Measurements from ENCODE around the gene ZNF57.

Gene ZNF57

DNA sequence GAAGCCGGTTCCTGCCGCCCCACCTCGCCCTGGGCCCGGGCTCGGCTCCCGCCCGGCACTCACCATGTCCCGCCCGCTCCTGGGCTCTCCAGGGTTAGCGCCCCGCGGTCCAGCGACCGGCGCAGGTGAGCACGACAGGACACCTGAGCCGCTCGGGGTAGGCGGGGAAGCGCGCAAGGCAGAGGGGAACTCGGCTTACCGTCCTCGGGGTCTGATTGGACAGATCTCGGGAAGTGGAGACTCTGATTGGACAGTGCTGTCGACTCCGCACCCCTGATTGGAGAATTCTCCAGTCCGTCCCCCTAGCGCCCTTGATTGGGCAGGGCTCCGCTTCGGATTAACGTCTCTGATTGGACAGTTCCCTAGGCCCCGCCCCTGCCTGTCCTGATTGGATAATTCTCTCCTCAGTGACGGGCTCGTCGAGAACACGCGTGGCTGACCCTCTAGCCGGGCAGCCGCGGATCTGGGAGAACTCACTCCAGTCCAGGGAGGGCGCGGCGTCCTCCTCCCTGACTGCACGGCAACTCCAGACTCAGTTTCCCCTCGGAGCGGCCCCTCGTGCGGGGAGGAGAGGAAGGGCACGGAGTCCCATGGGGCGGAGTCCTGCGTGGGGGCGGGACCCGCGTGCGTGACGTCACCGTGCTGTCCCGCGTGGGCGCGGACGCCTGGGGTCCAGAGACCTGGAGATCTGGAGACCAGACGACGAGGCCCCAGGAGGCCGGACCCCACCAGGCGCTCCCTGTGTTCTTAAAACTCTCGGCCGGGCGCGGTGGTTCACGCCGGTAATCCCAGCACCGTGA is 44.2 kb downstream of the ZNF57 start, which contains the start of gene ZNF77 (continued):
- TF ChIP-seq GLI4 (tag by site-specific recombination; IDR thresholded peaks at IDR 0.05) (0 out of 2 replicates have a peak, but pooled peaks have one; percentile 57), SP2 (tag by site-specific recombination; IDR thresholded peaks at IDR 0.05) (peak; percentile 100), ZNF202 (tag by site-specific recombination; IDR thresholded peaks at IDR 0.05; ENCODE audit: borderline replicate concordance) (no peak), ZBTB21 (tag by site-specific recombination; IDR thresholded peaks at IDR 0.05) (peak; percentile 94), ZNF677 (tag by site-specific recombination; IDR thresholded peaks at IDR 0.05) (no peak), ZNF571 (tag by site-specific recombination; IDR thresholded peaks at IDR 0.05) (no peak), ZNF155 (tag by site-specific recombination; IDR thresholded peaks at IDR 0.05) (no peak), HOXD13 (CRISPR knock-in tag; IDR thresholded peaks at IDR 0.05; ENCODE audit: borderline replicate concordance) (no peak), MYNN (tag by site-specific recombination; IDR thresholded peaks at IDR 0.05; ENCODE audit: borderline replicate concordance) (no peak), ZNF585B (tag by site-specific recombination; IDR thresholded peaks at IDR 0.05) (no peak)
- TF ChIP-seq, protein P1, sequence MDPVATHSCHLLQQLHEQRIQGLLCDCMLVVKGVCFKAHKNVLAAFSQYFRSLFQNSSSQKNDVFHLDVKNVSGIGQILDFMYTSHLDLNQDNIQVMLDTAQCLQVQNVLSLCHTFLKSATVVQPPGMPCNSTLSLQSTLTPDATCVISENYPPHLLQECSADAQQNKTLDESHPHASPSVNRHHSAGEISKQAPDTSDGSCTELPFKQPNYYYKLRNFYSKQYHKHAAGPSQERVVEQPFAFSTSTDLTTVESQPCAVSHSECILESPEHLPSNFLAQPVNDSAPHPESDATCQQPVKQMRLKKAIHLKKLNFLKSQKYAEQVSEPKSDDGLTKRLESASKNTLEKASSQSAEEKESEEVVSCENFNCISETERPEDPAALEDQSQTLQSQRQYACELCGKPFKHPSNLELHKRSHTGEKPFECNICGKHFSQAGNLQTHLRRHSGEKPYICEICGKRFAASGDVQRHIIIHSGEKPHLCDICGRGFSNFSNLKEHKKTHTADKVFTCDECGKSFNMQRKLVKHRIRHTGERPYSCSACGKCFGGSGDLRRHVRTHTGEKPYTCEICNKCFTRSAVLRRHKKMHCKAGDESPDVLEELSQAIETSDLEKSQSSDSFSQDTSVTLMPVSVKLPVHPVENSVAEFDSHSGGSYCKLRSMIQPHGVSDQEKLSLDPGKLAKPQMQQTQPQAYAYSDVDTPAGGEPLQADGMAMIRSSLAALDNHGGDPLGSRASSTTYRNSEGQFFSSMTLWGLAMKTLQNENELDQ (tag by site-specific recombination; IDR thresholded peaks at IDR 0.05; ENCODE audit: low read depth): no peak
- TF ChIP-seq, protein P2, sequence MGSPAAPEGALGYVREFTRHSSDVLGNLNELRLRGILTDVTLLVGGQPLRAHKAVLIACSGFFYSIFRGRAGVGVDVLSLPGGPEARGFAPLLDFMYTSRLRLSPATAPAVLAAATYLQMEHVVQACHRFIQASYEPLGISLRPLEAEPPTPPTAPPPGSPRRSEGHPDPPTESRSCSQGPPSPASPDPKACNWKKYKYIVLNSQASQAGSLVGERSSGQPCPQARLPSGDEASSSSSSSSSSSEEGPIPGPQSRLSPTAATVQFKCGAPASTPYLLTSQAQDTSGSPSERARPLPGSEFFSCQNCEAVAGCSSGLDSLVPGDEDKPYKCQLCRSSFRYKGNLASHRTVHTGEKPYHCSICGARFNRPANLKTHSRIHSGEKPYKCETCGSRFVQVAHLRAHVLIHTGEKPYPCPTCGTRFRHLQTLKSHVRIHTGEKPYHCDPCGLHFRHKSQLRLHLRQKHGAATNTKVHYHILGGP (tag by site-specific recombination; IDR thresholded peaks at IDR 0.05): no peak
- TF ChIP-seq, protein P3, sequence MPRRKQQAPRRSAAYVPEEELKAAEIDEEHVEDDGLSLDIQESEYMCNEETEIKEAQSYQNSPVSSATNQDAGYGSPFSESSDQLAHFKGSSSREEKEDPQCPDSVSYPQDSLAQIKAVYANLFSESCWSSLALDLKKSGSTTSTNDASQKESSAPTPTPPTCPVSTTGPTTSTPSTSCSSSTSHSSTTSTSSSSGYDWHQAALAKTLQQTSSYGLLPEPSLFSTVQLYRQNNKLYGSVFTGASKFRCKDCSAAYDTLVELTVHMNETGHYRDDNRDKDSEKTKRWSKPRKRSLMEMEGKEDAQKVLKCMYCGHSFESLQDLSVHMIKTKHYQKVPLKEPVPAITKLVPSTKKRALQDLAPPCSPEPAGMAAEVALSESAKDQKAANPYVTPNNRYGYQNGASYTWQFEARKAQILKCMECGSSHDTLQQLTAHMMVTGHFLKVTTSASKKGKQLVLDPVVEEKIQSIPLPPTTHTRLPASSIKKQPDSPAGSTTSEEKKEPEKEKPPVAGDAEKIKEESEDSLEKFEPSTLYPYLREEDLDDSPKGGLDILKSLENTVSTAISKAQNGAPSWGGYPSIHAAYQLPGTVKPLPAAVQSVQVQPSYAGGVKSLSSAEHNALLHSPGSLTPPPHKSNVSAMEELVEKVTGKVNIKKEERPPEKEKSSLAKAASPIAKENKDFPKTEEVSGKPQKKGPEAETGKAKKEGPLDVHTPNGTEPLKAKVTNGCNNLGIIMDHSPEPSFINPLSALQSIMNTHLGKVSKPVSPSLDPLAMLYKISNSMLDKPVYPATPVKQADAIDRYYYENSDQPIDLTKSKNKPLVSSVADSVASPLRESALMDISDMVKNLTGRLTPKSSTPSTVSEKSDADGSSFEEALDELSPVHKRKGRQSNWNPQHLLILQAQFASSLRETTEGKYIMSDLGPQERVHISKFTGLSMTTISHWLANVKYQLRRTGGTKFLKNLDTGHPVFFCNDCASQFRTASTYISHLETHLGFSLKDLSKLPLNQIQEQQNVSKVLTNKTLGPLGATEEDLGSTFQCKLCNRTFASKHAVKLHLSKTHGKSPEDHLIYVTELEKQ (tag by site-specific recombination; IDR thresholded peaks at IDR 0.05; ENCODE audit: borderline replicate concordance): peak; percentile 69; the same call in 1 of the 2 replicates
- TF ChIP-seq, protein P4, sequence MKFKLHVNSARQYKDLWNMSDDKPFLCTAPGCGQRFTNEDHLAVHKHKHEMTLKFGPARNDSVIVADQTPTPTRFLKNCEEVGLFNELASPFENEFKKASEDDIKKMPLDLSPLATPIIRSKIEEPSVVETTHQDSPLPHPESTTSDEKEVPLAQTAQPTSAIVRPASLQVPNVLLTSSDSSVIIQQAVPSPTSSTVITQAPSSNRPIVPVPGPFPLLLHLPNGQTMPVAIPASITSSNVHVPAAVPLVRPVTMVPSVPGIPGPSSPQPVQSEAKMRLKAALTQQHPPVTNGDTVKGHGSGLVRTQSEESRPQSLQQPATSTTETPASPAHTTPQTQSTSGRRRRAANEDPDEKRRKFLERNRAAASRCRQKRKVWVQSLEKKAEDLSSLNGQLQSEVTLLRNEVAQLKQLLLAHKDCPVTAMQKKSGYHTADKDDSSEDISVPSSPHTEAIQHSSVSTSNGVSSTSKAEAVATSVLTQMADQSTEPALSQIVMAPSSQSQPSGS (tag by site-specific recombination; IDR thresholded peaks at IDR 0.05; ENCODE audit: low read depth): peak; percentile 97
- TF ChIP-seq, protein P5, sequence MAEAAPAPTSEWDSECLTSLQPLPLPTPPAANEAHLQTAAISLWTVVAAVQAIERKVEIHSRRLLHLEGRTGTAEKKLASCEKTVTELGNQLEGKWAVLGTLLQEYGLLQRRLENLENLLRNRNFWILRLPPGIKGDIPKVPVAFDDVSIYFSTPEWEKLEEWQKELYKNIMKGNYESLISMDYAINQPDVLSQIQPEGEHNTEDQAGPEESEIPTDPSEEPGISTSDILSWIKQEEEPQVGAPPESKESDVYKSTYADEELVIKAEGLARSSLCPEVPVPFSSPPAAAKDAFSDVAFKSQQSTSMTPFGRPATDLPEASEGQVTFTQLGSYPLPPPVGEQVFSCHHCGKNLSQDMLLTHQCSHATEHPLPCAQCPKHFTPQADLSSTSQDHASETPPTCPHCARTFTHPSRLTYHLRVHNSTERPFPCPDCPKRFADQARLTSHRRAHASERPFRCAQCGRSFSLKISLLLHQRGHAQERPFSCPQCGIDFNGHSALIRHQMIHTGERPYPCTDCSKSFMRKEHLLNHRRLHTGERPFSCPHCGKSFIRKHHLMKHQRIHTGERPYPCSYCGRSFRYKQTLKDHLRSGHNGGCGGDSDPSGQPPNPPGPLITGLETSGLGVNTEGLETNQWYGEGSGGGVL (tag by site-specific recombination; IDR thresholded peaks at IDR 0.05): no peak
- TF ChIP-seq, protein P6, sequence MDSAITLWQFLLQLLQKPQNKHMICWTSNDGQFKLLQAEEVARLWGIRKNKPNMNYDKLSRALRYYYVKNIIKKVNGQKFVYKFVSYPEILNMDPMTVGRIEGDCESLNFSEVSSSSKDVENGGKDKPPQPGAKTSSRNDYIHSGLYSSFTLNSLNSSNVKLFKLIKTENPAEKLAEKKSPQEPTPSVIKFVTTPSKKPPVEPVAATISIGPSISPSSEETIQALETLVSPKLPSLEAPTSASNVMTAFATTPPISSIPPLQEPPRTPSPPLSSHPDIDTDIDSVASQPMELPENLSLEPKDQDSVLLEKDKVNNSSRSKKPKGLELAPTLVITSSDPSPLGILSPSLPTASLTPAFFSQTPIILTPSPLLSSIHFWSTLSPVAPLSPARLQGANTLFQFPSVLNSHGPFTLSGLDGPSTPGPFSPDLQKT (IDR thresholded peaks at IDR 0.05; ENCODE audit: borderline replicate concordance, low read depth, low read length): no peak
- TF ChIP-seq, protein P7, sequence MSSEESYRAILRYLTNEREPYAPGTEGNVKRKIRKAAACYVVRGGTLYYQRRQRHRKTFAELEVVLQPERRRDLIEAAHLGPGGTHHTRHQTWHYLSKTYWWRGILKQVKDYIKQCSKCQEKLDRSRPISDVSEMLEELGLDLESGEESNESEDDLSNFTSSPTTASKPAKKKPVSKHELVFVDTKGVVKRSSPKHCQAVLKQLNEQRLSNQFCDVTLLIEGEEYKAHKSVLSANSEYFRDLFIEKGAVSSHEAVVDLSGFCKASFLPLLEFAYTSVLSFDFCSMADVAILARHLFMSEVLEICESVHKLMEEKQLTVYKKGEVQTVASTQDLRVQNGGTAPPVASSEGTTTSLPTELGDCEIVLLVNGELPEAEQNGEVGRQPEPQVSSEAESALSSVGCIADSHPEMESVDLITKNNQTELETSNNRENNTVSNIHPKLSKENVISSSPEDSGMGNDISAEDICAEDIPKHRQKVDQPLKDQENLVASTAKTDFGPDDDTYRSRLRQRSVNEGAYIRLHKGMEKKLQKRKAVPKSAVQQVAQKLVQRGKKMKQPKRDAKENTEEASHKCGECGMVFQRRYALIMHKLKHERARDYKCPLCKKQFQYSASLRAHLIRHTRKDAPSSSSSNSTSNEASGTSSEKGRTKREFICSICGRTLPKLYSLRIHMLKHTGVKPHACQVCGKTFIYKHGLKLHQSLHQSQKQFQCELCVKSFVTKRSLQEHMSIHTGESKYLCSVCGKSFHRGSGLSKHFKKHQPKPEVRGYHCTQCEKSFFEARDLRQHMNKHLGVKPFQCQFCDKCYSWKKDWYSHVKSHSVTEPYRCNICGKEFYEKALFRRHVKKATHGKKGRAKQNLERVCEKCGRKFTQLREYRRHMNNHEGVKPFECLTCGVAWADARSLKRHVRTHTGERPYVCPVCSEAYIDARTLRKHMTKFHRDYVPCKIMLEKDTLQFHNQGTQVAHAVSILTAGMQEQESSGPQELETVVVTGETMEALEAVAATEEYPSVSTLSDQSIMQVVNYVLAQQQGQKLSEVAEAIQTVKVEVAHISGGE (tag by site-specific recombination; conservative IDR thresholded peaks at IDR 0.05; ENCODE audit: low read depth): no peak; the same call in 1 of the 2 replicates
- TF ChIP-seq, protein P8, sequence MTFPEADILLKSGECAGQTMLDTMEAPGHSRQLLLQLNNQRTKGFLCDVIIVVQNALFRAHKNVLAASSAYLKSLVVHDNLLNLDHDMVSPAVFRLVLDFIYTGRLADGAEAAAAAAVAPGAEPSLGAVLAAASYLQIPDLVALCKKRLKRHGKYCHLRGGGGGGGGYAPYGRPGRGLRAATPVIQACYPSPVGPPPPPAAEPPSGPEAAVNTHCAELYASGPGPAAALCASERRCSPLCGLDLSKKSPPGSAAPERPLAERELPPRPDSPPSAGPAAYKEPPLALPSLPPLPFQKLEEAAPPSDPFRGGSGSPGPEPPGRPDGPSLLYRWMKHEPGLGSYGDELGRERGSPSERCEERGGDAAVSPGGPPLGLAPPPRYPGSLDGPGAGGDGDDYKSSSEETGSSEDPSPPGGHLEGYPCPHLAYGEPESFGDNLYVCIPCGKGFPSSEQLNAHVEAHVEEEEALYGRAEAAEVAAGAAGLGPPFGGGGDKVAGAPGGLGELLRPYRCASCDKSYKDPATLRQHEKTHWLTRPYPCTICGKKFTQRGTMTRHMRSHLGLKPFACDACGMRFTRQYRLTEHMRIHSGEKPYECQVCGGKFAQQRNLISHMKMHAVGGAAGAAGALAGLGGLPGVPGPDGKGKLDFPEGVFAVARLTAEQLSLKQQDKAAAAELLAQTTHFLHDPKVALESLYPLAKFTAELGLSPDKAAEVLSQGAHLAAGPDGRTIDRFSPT (tag by site-specific recombination; IDR thresholded peaks at IDR 0.05): no peak
- TF ChIP-seq, protein P9, sequence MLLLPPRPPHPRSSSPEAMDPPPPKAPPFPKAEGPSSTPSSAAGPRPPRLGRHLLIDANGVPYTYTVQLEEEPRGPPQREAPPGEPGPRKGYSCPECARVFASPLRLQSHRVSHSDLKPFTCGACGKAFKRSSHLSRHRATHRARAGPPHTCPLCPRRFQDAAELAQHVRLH (tag by site-specific recombination; IDR thresholded peaks at IDR 0.05): peak; percentile 56
